A673 (cell line): ENCODE data around the gene TMEM196. TPM values are rescaled to one million over a fixed set of nuclear protein-coding genes. Genes with fewer than 3 reads are reported as not detected.
A peak's percentile ranks its signal among the peaks of the same experiment; 100 is the strongest.

Experiments used
- BruUV-seq: library from RNA; stranded (reverse); fragments of 400-500 nt; replicated peaks from 2 replicates; lab custom pipeline; 2021; lab: Mats Ljungman, UMichigan
- CTCF ChIA-PET: fragments of 300-600 bp; sonication (Branson Sonifier 250); formaldehyde crosslinking; loops from one replicate; lab custom pipeline; 2022; ENCODE audit warnings: antibody characterized with exemption; lab: Charles Lee
- POLR2A ChIA-PET: fragments of 300-600 bp; sonication (Branson Sonifier 250); formaldehyde crosslinking; loops from one replicate; lab custom pipeline; 2022; ENCODE audit warnings: antibody characterized with exemption; ENCODE audit not compliant: low non-redundant PET; lab: Charles Lee
- DNase-seq: peaks from one replicate; pipeline ENCODE4 v3.0.0-alpha.2; 2015; ENCODE audit warnings: low spot score
- H3K27ac ChIP-seq: fragments of 200-600 bp; sonication (generic); 2 replicates; pipeline ENCODE4 v1.5.1; 2016; ENCODE audit warnings: mixed run types, low read depth, mild to moderate bottlenecking, mixed read lengths, antibody characterized with exemption, low read length; ENCODE audit not compliant: poor library complexity, severe bottlenecking
- H3K27me3 ChIP-seq: fragments of 200-600 bp; sonication (generic); replicated peaks from 2 replicates; pipeline ENCODE4 v1.6.1; 2017; ENCODE audit warnings: mixed run types, low read depth, mild to moderate bottlenecking, mixed read lengths, antibody characterized with exemption, low read length; ENCODE audit not compliant: insufficient read depth, poor library complexity
- H3K36me3 ChIP-seq: fragments of 200-600 bp; sonication (generic); 2 replicates; pipeline ENCODE4 v1.6.1; 2016; ENCODE audit warnings: mixed run types, mild to moderate bottlenecking, mixed read lengths, antibody characterized with exemption, low read length; ENCODE audit not compliant: insufficient read depth, poor library complexity, severe bottlenecking
- H3K4me1 ChIP-seq: fragments of 200-600 bp; sonication (generic); 2 replicates; pipeline ENCODE4 v1.6.1; 2017; ENCODE audit warnings: mixed run types, mild to moderate bottlenecking, mixed read lengths, antibody characterized with exemption, low read length; ENCODE audit not compliant: insufficient read depth, poor library complexity, severe bottlenecking
- H3K4me3 ChIP-seq: fragments of 200-600 bp; sonication (generic); 2 replicates; pipeline ENCODE4 v1.5.1; 2016; ENCODE audit warnings: low read depth, mixed run types, mild to moderate bottlenecking, mixed read lengths, low read length; ENCODE audit not compliant: poor library complexity, severe bottlenecking
- H3K9me3 ChIP-seq: fragments of 200-600 bp; sonication (generic); 2 replicates; pipeline ENCODE4 v1.6.1; 2016; ENCODE audit warnings: mixed run types, low read depth, mild to moderate bottlenecking, mixed read lengths, antibody characterized with exemption, low read length; ENCODE audit not compliant: poor library complexity, severe bottlenecking
- CTCF ChIP-seq: fragments of 300-800, 200-600 bp; sonication (generic); conservative IDR thresholded peaks from 2 replicates; pipeline ENCODE4 v1.5.1; 2017; ENCODE audit warnings: low read depth, mild to moderate bottlenecking, antibody characterized with exemption, low read length, moderate library complexity, mixed read lengths
- EZH2 ChIP-seq: fragments of 200-600 bp; sonication (generic); IDR thresholded peaks from 2 replicates; pipeline ENCODE4 v1.6.1; 2017; ENCODE audit warnings: borderline replicate concordance, low read depth, mild to moderate bottlenecking, mixed read lengths, antibody characterized with exemption, low read length; ENCODE audit not compliant: poor library complexity, severe bottlenecking
- intact Hi-C: fragments of 100-400 bp; cut with micrococcal nuclease; formaldehyde crosslinking; loops from one replicate; pipeline ENCODE4 v1.10.0; 2022; ENCODE audit not compliant: unreplicated experiment
- total RNA-seq: library from RNA; stranded (reverse); gene quantifications from 2 replicates; pipeline ENCODE4 v1.2.3, GENCODE V29; 2021

The TMEM196 gene
- total RNA-seq, 1 experiment from 2014 or later = not detected

GRCh38 chr7:19772306-19772705, 1.1 kb downstream of the TMEM196 start:
- Histone ChIP-seq H3K36me3 (no peaks in the 10 kb centered on the region), H3K27me3 (peaks cover 68% of the 10 kb centered on the region), H3K4me3 (no peak overlapping the region), H3K4me1 (no peaks in the 10 kb centered on the region), H3K9me3 (no peaks in the 10 kb centered on the region), H3K27ac (no peak overlapping the region)
- intact Hi-C loops = no loop called here
- CTCF ChIA-PET = no interaction called here
- no peak for DNase-seq
- TF ChIP-seq EZH2 = no peak
- no peak for TF ChIP-seq CTCF
- no TSS peak for BruUV-seq
- POLR2A ChIA-PET = no interaction called here

GRCh38 chr7:19762631-19763030, 10.8 kb downstream of the TMEM196 start:
- intact Hi-C loops = no loop called here
- H3K9me3 ChIP-seq = no peaks in the 10 kb centered on the region
- H3K36me3 ChIP-seq = no peaks in the 10 kb centered on the region
- no peak overlapping the region for H3K4me3 ChIP-seq
- ChIA-PET CTCF (no interaction called here), POLR2A (no interaction called here)
- H3K27me3 ChIP-seq = peaks cover 64% of the 10 kb centered on the region
- no TSS peak for BruUV-seq
- no peaks in the 10 kb centered on the region for H3K4me1 ChIP-seq
- H3K27ac ChIP-seq = no peak overlapping the region
- TF ChIP-seq CTCF (no peak), EZH2 (no peak)
- no peak for DNase-seq

- Histone ChIP-seq H3K27ac (no peak overlapping the region), H3K4me1 (no peaks in the 10 kb centered on the region), H3K36me3 (no peaks in the 10 kb centered on the region), H3K4me3 (no peak overlapping the region), H3K9me3 (no peaks in the 10 kb centered on the region), H3K27me3 (peaks cover 42% of the 10 kb centered on the region)
- intact Hi-C loops = loop anchor here (2.0 to 5.0 kb wide), 4 partner anchors 418 to 893 kb away; no protein-coding TSS in a partner anchor
- no TSS peak for BruUV-seq
- no peak for TF ChIP-seq EZH2
- peak; percentile 84 for TF ChIP-seq CTCF
- ChIA-PET POLR2A (no interaction called here), CTCF (interaction anchor here (1.8 kb wide), 1 partner anchor 844 kb away, joined by 5 read pairs; no protein-coding TSS in a partner anchor)
- DNase-seq = peak; percentile 60
These were observed 18.8 kb downstream of the TMEM196 start for GRCh38 chr7:19754521-19755116.
